HK-2 (cell line): ENCODE measurements around the gene YIPF2.
"Not testable (repeated sequence)": the region's sequence is repeated elsewhere in the genome, so short reads cannot be mapped to it uniquely, and the experiment has no call there.

Experiments
- DNase-seq: peaks from one replicate; pipeline ENCODE4 v3.0.0-alpha.2; 2018; ENCODE audit not compliant: unreplicated experiment

YIPF2 gene

GRCh38 chr19:10928563-10929401 lies at the start of gene YIPF2, which contains the start of gene TIMM29:
TSS of gene YIPF2 (minus strand) at chr19:10928639. CDS start at chr19:10928410, 229 bp downstream.
TSS of gene TIMM29 (plus strand) at chr19:10928811. CDS start at chr19:10928823, 12 bp downstream.
- DNase-seq: peak; percentile 98

GRCh38 chr19:10977742-10978092 lies 49.3 kb upstream of the YIPF2 start:
- no peak for DNase-seq

- DNase-seq: no peak
Measured at GRCh38 chr19:10976131-10976892, 47.9 kb upstream of the YIPF2 start.

GRCh38 chr19:10975374-10976130 lies 47.1 kb upstream of the YIPF2 start:
- DNase-seq: no peak

GRCh38 chr19:10971107-10971726 lies 42.8 kb upstream of the YIPF2 start:
- DNase-seq: no peak

- peak; percentile 36 for DNase-seq
Measured at GRCh38 chr19:10968527-10969135, 40.2 kb upstream of the YIPF2 start.

GRCh38 chr19:10966809-10967208 lies 38.4 kb upstream of the YIPF2 start:
- DNase-seq: no peak

GRCh38 chr19:10965398-10965797 lies 37.0 kb upstream of the YIPF2 start:
- DNase-seq: no peak

GRCh38 chr19:10964903-10965302 lies 36.5 kb upstream of the YIPF2 start:
- DNase-seq: no peak

GRCh38 chr19:10963865-10964264 lies 35.4 kb upstream of the YIPF2 start:
- no peak for DNase-seq

- DNase-seq: no peak
Measured at GRCh38 chr19:10962863-10963262, 34.4 kb upstream of the YIPF2 start.

- peak; percentile 33 for DNase-seq
Measured at GRCh38 chr19:10961073-10961860, 32.8 kb upstream of the YIPF2 start.

- peak; percentile 97 for DNase-seq
Measured at GRCh38 chr19:10960314-10961072, 32.1 kb upstream of the YIPF2 start, which contains the start of gene SMARCA4. TSS of gene SMARCA4 (plus strand) at chr19:10961030. CDS start at chr19:10984152, 23,122 bp downstream.

GRCh38 chr19:10959277-10959968 lies 31.0 kb upstream of the YIPF2 start:
- DNase-seq: not testable (repeated sequence)

GRCh38 chr19:10952809-10953208 lies 24.4 kb upstream of the YIPF2 start:
- DNase-seq: no peak

GRCh38 chr19:10946958-10947657 lies 18.7 kb upstream of the YIPF2 start:
- DNase-seq: no peak

GRCh38 chr19:10945264-10945663 lies 16.8 kb upstream of the YIPF2 start:
- DNase-seq: no peak

GRCh38 chr19:10943412-10943811 lies 15.0 kb upstream of the YIPF2 start:
- not testable (repeated sequence) for DNase-seq
